HepG2 (cell line): ENCODE measurements around the gene TASP1. TPM values are rescaled to one million over a fixed set of nuclear protein-coding genes. Genes with fewer than 3 reads are reported as not detected.
A peak's percentile ranks its signal among the peaks of the same experiment; 100 is the strongest.

Experiments used
- CBFB ChIP-seq: sonication (generic); formaldehyde crosslinking; IDR thresholded peaks from 2 replicates; pipeline ENCODE4 v1.4.0; 2020; ENCODE audit warnings: missing genetic modification reagents
- CC2D1A ChIP-seq: sonication (generic); formaldehyde crosslinking; IDR thresholded peaks from 2 replicates; pipeline ENCODE4 v1.8.1; 2023; ENCODE audit warnings: mild to moderate bottlenecking, missing genetic modification reagents
- ELF3 ChIP-seq: IDR thresholded peaks from 2 replicates; pipeline ENCODE4 v1.6.1; 2016; ENCODE audit warnings: missing genetic modification reagents, missing compliant biosample characterization
- KDM4B ChIP-seq: sonication (generic); formaldehyde crosslinking; IDR thresholded peaks from 2 replicates; pipeline ENCODE4 v1.4.0; 2020; ENCODE audit warnings: missing genetic modification reagents
- KDM6A ChIP-seq: IDR thresholded peaks from 2 replicates; pipeline ENCODE4 v1.6.1; 2016; ENCODE audit warnings: low read depth
- PHF20 ChIP-seq: sonication (generic); formaldehyde crosslinking; IDR thresholded peaks from 2 replicates; pipeline ENCODE4 v1.5.0; 2020; ENCODE audit warnings: mild to moderate bottlenecking, missing genetic modification reagents
- RBAK ChIP-seq: sonication (generic); formaldehyde crosslinking; IDR thresholded peaks from 2 replicates; pipeline ENCODE4 v1.5.1; 2020; ENCODE audit warnings: mild to moderate bottlenecking, missing genetic modification reagents
- RFX1 ChIP-seq: fragments of 450-650 bp; IDR thresholded peaks from 2 replicates; pipeline ENCODE4 v1.6.1; 2017
- RFXANK ChIP-seq: IDR thresholded peaks from 2 replicates; pipeline ENCODE4 v1.6.1; 2016
- SNAPC4 ChIP-seq: sonication (generic); formaldehyde crosslinking; IDR thresholded peaks from 2 replicates; pipeline ENCODE4 v1.4.0; 2020; ENCODE audit warnings: mild to moderate bottlenecking, missing genetic modification reagents
- TSC22D2 ChIP-seq: sonication (generic); formaldehyde crosslinking; IDR thresholded peaks from 2 replicates; pipeline ENCODE4 v1.5.1; 2020; ENCODE audit warnings: missing genetic modification reagents, mild to moderate bottlenecking, borderline replicate concordance
- ZNF292 ChIP-seq: sonication (generic); formaldehyde crosslinking; IDR thresholded peaks from 2 replicates; pipeline ENCODE4 v1.8.1; 2022; ENCODE audit warnings: mild to moderate bottlenecking, low read depth, missing genetic modification reagents, borderline replicate concordance
- ZNF609 ChIP-seq: sonication (generic); formaldehyde crosslinking; IDR thresholded peaks from 2 replicates; pipeline ENCODE4 v1.4.0; 2020; ENCODE audit warnings: mild to moderate bottlenecking, missing genetic modification reagents, borderline replicate concordance
- ZNF766 ChIP-seq: sonication (generic); formaldehyde crosslinking; IDR thresholded peaks from 2 replicates; pipeline ENCODE4 v1.5.0; 2020; ENCODE audit warnings: missing genetic modification reagents, borderline replicate concordance
- ZNF790 ChIP-seq: sonication (generic); formaldehyde crosslinking; IDR thresholded peaks from 2 replicates; pipeline ENCODE4 v1.8.0; 2022; ENCODE audit warnings: missing genetic modification reagents, mild to moderate bottlenecking, borderline replicate concordance
- ZSCAN12 ChIP-seq: sonication (generic); formaldehyde crosslinking; IDR thresholded peaks from 2 replicates; pipeline ENCODE4 v1.9.0; 2021; ENCODE audit warnings: mild to moderate bottlenecking, missing genetic modification reagents
- ZSCAN9 ChIP-seq: IDR thresholded peaks from 2 replicates; pipeline ENCODE4 v1.6.1; 2016; ENCODE audit warnings: borderline replicate concordance
- polyA plus RNA-seq, 8 experiments: library from polyadenylated mRNA; depleted of rRNA in 3 of 8; stranded (reverse) in 7 of 8; unstranded in 1 of 8; fragments of >200 nt; fragmentation: Illumina TruSeq in 4 of 8; extraction: Trizol in 4 of 8; gene quantifications; 2 replicates each; pipeline versions ENCODE4 v1.2.1 to v1.2.3, GENCODE V29; 2011 to 2016; ENCODE audit warnings: low read depth in 4 of 8, missing spikeins in 1 of 8, mixed read lengths in 1 of 8; ENCODE audit not compliant: insufficient read depth in 1 of 8
- total RNA-seq, 5 experiments: library from RNA; depleted of rRNA; stranded (reverse); fragments of >200 nt; fragmentation: Illumina TruSeq; extraction: Trizol; gene quantifications; 2 replicates each; pipeline ENCODE4 v1.2.3, GENCODE V29; 2016; ENCODE audit warnings: low read depth in 1 of 5
- TF ChIP-seq, protein P1 (sequence below): IDR thresholded peaks from 2 replicates; pipeline ENCODE4 v1.6.1; 2018; ENCODE audit warnings: missing genetic modification reagents
- TF ChIP-seq, protein P2 (sequence below): sonication (generic); formaldehyde crosslinking; IDR thresholded peaks from 2 replicates; pipeline ENCODE4 v1.4.0; 2020; ENCODE audit warnings: mild to moderate bottlenecking, missing genetic modification reagents

Gene TASP1
- total and polyA plus RNA-seq, 2 of the 13 experiments (the other 11 are each of a cell fraction or from before 2014, with no cell fraction given) = 10.0 to 25.2 TPM

DNA sequence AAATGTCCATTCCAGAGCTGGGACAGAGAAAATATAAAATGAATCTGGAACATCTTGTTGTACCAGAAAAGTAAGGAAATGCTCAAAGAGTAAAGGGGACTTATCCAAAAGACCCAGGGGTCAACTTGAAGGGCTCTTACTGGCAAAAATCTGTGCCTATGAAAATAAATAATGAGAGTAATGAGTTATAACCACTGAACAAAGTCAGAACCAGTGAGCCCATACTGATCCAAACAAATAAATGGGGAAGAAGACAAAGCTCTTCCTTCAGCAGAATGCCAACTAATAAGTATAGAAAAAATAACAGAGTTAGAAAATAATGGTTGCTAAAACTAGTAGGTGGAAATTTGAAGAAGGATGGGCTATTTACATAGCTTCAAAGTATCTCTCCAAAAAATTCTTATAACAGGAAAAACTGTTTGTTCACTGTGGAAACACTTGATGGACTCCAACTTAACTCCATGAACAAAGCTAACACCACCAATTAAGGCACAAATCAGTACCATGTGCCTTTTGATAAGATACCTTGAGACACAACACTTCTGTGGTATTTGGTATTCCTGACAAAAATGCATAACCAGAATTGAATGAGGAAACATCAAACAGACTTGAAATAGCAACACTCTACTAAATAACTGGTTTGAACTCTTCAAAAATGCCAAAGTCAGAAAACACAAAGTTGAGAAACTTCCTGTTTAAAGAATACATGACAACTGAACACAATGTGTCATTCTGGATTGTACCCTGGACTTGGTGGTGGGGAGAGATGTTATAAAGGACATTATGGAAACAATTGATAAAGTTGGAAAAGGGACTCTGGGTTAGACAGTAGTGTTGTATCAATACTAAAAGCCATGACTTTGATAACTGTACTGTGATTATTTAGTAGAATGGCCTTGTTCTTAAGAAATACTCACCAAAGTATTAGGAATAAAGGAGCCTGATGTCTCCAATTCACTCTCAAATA, 220.2 kb downstream of the TASP1 start (continued):
- TF ChIP-seq ZNF609 = peak; percentile 92
- peak; percentile 100 for TF ChIP-seq ELF3
- TF ChIP-seq, protein P1, sequence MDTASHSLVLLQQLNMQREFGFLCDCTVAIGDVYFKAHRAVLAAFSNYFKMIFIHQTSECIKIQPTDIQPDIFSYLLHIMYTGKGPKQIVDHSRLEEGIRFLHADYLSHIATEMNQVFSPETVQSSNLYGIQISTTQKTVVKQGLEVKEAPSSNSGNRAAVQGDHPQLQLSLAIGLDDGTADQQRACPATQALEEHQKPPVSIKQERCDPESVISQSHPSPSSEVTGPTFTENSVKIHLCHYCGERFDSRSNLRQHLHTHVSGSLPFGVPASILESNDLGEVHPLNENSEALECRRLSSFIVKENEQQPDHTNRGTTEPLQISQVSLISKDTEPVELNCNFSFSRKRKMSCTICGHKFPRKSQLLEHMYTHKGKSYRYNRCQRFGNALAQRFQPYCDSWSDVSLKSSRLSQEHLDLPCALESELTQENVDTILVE (CRISPR knock-in tag) = peak; percentile 53; the same call in 1 of the 2 replicates
- no peak for TF ChIP-seq ZNF766 (CRISPR knock-in tag)
- peak; percentile 91 for TF ChIP-seq KDM4B (CRISPR knock-in tag)
- peak; percentile 91 for TF ChIP-seq ZSCAN9
- TF ChIP-seq ZNF292 (CRISPR knock-in tag) = no peak; the same call in 1 of the 2 replicates
- TF ChIP-seq RFXANK = peak; percentile 75; the same call in 1 of the 2 replicates
- TF ChIP-seq CC2D1A (CRISPR knock-in tag) = no peak
- no peak for TF ChIP-seq RFX1
- TF ChIP-seq TSC22D2 (CRISPR knock-in tag) = no peak
- peak; percentile 97 for TF ChIP-seq KDM6A (CRISPR knock-in tag)
- no peak for TF ChIP-seq PHF20
- TF ChIP-seq, protein P2, sequence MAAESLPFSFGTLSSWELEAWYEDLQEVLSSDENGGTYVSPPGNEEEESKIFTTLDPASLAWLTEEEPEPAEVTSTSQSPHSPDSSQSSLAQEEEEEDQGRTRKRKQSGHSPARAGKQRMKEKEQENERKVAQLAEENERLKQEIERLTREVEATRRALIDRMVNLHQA (CRISPR knock-in tag) = no peak
- TF ChIP-seq RBAK (CRISPR knock-in tag) = no peak
- no peak for TF ChIP-seq SNAPC4 (CRISPR knock-in tag)
- TF ChIP-seq ZSCAN12 (CRISPR knock-in tag) = no peak
- 0 out of 2 replicates have a peak, but pooled peaks have one; percentile 41 for TF ChIP-seq ZNF790 (CRISPR knock-in tag)
- TF ChIP-seq CBFB = 0 out of 2 replicates have a peak, but pooled peaks have one; percentile 39
